ENCODE data around the gene AGK. TPM values are rescaled to one million over a fixed set of nuclear protein-coding genes. Genes with fewer than 3 reads are reported as not detected.
"Not testable (repeated sequence)": the region's sequence is repeated elsewhere in the genome, so short reads cannot be mapped to it uniquely, and the experiment has no call there.

AGK gene
- total RNA-seq, 1 experiment from 2014 or later: 24.0 TPM

GRCh38 chr7:141663081-141663849, 112.1 kb downstream of the AGK start:
- in situ Hi-C loops (cut with HindIII; ENCODE audit: low pct_unique_long_range_greater_than_20kb, low sequenced_read_pairs): no loop called here
- peak; percentile 78 for DNase-seq (ENCODE audit: low read depth)

- no peak for DNase-seq (ENCODE audit: low read depth)
- in situ Hi-C loops (cut with HindIII; ENCODE audit: low pct_unique_long_range_greater_than_20kb, low sequenced_read_pairs): no loop called here
Observed at GRCh38 chr7:141664450-141664849, 113.2 kb downstream of the AGK start.

DNA sequence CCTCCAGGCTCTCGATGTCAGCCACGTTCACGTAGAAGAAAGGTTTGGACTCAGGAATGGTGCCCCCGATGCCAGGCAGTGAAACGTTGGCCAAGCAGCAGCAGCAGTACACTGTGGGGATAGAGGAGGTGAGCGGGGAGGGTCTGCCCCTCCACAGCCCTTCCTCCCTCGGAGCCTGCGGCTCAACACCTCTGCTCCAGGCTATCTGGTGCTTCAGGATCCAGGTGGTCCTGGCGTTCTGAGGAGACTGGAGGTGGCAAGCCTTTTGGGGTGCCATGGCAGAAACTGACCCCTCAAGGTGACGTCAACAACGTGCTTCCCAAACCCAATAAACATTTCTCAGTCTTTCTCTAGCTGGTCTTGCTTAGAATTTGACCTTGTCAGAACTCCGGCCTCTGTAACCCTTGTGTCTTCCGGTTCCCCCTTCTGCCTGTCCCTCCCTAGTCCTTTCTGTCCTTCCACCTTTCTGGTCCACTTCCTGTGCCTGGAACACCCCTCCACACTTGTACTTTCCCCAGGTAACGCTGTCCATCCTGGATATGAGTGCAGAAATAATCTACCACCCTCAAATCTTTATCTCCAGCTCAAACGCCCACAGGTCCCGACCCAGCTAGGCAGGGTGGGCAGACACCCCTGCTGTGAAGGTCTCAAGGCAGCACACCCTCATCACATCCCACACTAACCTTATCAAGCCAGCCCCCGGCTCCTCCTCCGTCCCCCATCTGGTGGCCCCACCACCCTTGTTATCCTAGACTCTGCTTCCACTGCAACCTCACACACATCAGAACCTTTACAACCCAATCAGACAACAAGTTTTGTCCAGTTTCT, 114.2 kb downstream of the AGK start:
- in situ Hi-C loops (cut with HindIII; ENCODE audit: low pct_unique_long_range_greater_than_20kb, low sequenced_read_pairs): no loop called here
- DNase-seq (ENCODE audit: low read depth): no peak

DNA sequence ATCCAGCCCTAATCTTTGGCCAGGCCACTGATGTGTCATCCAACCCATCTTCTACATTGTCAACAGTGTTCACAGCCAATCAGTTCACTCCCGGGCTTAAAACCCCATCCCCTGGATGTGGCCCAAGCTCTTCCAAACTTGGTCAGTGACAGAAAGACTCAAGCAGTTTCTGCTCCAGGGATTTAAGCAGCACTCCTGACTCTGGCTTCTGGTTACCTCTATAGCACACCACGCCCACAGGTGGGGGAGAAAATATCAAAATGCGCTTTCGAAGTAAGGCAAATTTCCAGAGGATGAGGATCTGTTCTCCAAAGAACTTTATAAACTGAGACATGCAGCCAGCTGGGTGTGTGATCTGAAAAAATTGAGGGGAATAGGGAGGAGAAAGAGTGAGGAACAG, 114.9 kb downstream of the AGK start:
- in situ Hi-C loops (cut with HindIII; ENCODE audit: low pct_unique_long_range_greater_than_20kb, low sequenced_read_pairs): no loop called here
- no peak for DNase-seq (ENCODE audit: low read depth)

DNA sequence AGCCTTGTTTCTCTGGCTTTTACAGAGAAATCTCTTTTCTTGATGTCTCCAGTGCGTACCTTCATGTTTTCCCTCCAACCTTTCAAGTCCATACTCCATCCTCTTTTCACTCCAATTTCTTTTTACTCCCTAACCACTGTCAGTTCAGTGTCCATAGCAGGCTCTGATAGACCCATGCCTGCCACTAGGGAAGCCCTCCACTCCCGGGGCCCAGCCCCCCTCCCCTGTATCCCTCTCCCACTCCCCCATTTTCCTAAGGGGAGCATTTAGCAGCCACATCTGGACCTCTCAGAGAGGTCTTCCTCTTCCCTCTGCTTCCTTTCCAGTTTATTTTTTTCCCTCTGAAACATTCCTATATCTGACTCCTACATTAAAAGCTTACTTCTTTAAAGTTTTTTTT, 117.6 kb downstream of the AGK start:
- DNase-seq (ENCODE audit: low read depth): no peak
- in situ Hi-C loops (cut with HindIII; ENCODE audit: low pct_unique_long_range_greater_than_20kb, low sequenced_read_pairs): no loop called here

GRCh38 chr7:141671705-141672496, 120.7 kb downstream of the AGK start:
- no peak for DNase-seq (ENCODE audit: low read depth)
- in situ Hi-C loops (cut with HindIII; ENCODE audit: low pct_unique_long_range_greater_than_20kb, low sequenced_read_pairs): no loop called here

GRCh38 chr7:141673346-141673745, 122.1 kb downstream of the AGK start:
- DNase-seq (ENCODE audit: low read depth): no peak
- in situ Hi-C loops (cut with HindIII; ENCODE audit: low pct_unique_long_range_greater_than_20kb, low sequenced_read_pairs): no loop called here

DNA sequence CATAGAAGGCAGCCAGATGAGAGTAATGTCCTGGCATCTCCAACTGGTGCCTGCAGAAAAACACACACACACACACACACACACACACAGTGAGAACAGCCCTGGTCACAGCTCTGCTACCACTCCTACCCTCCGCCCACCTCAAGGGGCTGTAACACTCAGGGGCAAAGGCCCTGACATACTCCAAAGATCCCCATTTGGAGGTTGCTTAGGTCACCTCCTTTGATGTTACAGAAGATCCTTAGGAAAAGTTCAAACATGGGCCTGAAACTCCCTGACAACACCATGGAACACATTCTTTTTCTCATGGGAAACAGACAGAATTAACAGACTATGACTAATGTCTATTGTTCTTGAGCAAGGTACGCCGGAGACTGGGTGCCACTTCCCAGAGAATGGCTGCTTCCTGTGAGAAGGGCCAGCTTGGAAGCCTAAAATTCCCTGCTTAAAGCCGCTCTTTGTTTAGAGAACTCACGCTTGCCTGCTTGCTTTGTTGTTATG, 123.0 kb downstream of the AGK start:
- DNase-seq (ENCODE audit: low read depth): no peak
- in situ Hi-C loops (cut with HindIII; ENCODE audit: low pct_unique_long_range_greater_than_20kb, low sequenced_read_pairs): no loop called here

- in situ Hi-C loops (cut with HindIII; ENCODE audit: low pct_unique_long_range_greater_than_20kb, low sequenced_read_pairs): no loop called here
- no peak for DNase-seq (ENCODE audit: low read depth)
Observed at GRCh38 chr7:141674702-141675101, 123.5 kb downstream of the AGK start.

GRCh38 chr7:141675436-141676215, 124.4 kb downstream of the AGK start:
- no peak for DNase-seq (ENCODE audit: low read depth)
- in situ Hi-C loops (cut with HindIII; ENCODE audit: low pct_unique_long_range_greater_than_20kb, low sequenced_read_pairs): no loop called here

DNA sequence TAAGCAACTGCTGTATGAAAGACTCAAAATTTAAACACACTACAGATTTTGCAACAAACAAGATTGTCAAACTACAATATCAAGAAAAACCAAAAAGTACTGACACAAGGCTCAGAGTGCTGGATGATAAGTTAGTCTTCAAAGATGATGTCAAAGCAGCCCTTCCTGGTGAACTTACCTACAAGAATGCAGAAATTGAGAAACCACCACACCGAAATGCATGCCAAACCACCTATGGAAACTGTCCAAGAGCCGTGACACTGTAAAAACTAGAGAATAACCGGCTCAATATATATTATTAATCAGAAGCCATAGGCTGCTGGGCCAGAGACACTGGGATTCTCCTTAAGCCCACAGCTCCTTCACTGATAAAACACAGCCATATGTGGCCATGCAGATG, 125.4 kb downstream of the AGK start:
- in situ Hi-C loops (cut with HindIII; ENCODE audit: low pct_unique_long_range_greater_than_20kb, low sequenced_read_pairs): no loop called here
- no peak for DNase-seq (ENCODE audit: low read depth)

DNA sequence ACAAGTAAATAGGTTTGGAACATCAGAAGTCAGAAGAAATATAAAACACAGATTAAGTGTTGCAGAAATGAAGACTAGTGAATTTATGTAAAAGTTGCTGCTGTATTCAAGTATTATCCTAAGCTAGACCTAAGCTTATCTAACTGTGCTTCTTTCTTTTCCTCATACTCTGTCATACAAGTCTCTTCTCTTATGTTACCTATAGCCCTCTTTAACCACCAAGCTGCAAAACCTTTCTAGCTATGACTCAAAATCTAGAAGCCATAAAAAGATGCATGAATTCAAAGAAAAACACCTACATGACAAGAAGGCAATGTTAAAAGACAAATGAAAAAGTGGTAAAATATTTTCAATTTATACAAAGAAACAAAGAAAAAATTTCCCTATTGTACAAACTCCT, 127.8 kb downstream of the AGK start:
- in situ Hi-C loops (cut with HindIII; ENCODE audit: low pct_unique_long_range_greater_than_20kb, low sequenced_read_pairs): no loop called here
- DNase-seq (ENCODE audit: low read depth): no peak

DNA sequence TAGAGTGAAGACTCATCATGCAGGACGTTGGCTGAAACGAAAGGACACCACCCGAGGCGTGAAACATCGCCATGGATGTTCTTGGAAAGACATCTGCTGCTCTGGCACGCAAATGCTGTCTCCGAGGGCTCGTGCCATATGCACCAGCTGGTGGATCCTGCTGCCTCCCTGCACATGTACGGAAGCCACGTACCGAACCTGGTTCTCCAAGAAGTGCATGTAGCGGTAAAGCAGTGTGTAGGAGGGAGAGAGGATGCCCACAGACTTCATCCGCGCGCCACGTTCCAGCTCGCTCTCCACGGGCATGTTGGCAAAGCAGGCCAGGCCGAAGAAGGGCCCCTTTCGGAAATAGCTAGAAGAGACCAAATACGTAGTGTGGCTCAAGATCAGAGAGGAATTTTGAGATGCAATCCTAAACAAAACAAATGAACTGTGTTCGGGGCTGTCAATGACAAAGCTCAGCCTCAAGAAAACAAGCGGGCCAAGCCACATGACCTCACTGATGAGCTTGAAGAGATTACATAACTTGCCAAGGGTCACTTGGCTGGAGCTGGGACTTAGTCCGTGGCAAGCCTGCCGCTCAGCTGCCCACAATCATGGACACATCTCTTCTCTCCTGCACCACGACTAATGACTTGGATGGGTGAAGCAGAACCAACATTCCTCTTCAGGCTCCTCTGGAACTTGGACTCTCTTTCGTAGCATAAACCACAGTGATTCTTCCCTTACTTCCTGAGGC, 134.2 kb downstream of the AGK start:
- no peak for DNase-seq (ENCODE audit: low read depth)
- in situ Hi-C loops (cut with HindIII; ENCODE audit: low pct_unique_long_range_greater_than_20kb, low sequenced_read_pairs): no loop called here

- in situ Hi-C loops (cut with HindIII; ENCODE audit: low pct_unique_long_range_greater_than_20kb, low sequenced_read_pairs): no loop called here
- no peak for DNase-seq (ENCODE audit: low read depth)
Observed at GRCh38 chr7:141686074-141686473, 134.9 kb downstream of the AGK start.

- in situ Hi-C loops (cut with HindIII; ENCODE audit: low pct_unique_long_range_greater_than_20kb, low sequenced_read_pairs): no loop called here
- no peak for DNase-seq (ENCODE audit: low read depth)
Observed at GRCh38 chr7:141686670-141687069, 135.5 kb downstream of the AGK start.

GRCh38 chr7:141688043-141688442, 136.8 kb downstream of the AGK start:
- DNase-seq (ENCODE audit: low read depth): no peak
- in situ Hi-C loops (cut with HindIII; ENCODE audit: low pct_unique_long_range_greater_than_20kb, low sequenced_read_pairs): no loop called here

GRCh38 chr7:141689072-141689825, 138.0 kb downstream of the AGK start:
- DNase-seq (ENCODE audit: low read depth); in situ Hi-C loops (cut with HindIII; ENCODE audit: low pct_unique_long_range_greater_than_20kb, low sequenced_read_pairs): not testable (repeated sequence)

Data from Caki2 (cell line).